ENCODE data around the gene BRINP3.

BRINP3 gene

DNA sequence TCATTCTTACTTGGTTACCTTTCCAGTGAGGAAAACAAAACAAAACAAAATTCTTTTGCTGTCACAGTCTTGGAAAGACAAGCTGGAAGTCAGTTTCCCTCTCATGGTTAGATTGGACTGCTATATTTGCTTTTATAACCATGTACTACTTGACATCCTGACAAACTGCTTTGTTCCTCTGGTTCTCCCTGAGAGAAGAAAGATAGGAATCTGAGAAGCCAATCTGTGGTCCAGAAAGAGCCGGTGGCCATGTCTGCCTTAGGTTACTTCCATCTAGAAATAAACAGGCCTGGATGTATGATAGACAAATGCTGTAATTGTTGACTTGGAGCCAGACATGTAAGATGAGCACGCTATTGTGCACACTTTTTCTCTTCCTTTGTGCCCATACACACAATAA is 330.0 kb downstream of the BRINP3 start:
- Histone ChIP-seq H3K4me3 (ENCODE audit: low read depth, low read length) (no peak overlapping the region), H3K9me3 (no peaks in the 10 kb centered on the region), H3K36me3 (no peaks in the 10 kb centered on the region), H3K27me3 (no peaks in the 10 kb centered on the region), H3K4me1 (no peaks in the 10 kb centered on the region)
- no peak for TF ChIP-seq CTCF (IDR thresholded peaks at IDR 0.05; ENCODE audit: low read depth, low read length)
- DNase-seq = peak; percentile 34

DNA sequence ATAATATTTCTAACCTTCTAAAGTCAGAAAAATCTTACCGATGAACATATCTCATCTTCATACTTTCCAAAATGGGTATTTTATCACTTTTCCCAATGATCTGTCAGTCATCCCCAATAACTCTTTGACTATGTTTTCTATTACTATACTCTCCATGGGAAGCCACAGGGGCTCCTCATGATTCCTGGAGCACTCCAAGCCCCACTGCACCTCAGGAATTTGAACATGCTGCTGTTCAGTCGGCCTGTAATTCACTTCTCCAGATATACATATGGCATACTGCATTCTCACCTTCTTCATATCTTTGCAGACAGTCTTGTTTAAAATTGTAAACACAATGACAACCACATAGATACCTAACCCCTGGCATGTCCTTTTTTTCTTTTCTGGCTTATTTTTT is 333.0 kb downstream of the BRINP3 start:
- no peaks in the 10 kb centered on the region for H3K27me3 ChIP-seq
- no peaks in the 10 kb centered on the region for H3K4me1 ChIP-seq
- no peak for TF ChIP-seq CTCF (IDR thresholded peaks at IDR 0.05; ENCODE audit: low read depth, low read length)
- H3K4me3 ChIP-seq (ENCODE audit: low read depth, low read length) = no peak overlapping the region
- H3K36me3 ChIP-seq = no peaks in the 10 kb centered on the region
- H3K9me3 ChIP-seq = no peaks in the 10 kb centered on the region
- no peak for DNase-seq

DNA sequence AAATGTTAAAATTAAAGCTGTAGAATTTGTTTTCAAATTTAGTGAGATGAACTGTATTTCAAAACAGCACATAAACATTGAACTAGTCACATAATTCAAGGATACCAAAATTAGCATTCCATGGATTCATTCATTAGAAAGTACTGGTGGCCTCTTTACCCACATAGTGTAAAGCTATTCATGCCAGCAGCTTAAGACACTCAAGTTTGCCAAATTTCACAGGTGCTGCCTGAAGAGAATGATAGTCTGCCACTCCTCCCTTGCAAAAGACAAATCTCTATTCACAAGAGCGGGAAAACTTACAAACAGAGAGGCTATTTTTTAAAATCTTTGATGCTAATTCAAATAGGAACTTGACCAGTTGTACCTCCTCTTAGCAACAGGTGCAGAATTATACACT is 337.0 kb downstream of the BRINP3 start:
- DNase-seq = no peak
- Histone ChIP-seq H3K27me3 (no peaks in the 10 kb centered on the region), H3K4me1 (no peaks in the 10 kb centered on the region), H3K4me3 (ENCODE audit: low read depth, low read length) (no peak overlapping the region), H3K9me3 (no peaks in the 10 kb centered on the region), H3K36me3 (no peaks in the 10 kb centered on the region)
- no peak for TF ChIP-seq CTCF (IDR thresholded peaks at IDR 0.05; ENCODE audit: low read depth, low read length)

GRCh38 chr1:190138702-190139101 is 339.0 kb downstream of the BRINP3 start:
- Histone ChIP-seq H3K36me3 (no peaks in the 10 kb centered on the region), H3K9me3 (no peaks in the 10 kb centered on the region), H3K4me3 (ENCODE audit: low read depth, low read length) (no peak overlapping the region), H3K27me3 (no peaks in the 10 kb centered on the region), H3K4me1 (no peaks in the 10 kb centered on the region)
- DNase-seq = no peak
- TF ChIP-seq CTCF (IDR thresholded peaks at IDR 0.05; ENCODE audit: low read depth, low read length) = no peak

DNA sequence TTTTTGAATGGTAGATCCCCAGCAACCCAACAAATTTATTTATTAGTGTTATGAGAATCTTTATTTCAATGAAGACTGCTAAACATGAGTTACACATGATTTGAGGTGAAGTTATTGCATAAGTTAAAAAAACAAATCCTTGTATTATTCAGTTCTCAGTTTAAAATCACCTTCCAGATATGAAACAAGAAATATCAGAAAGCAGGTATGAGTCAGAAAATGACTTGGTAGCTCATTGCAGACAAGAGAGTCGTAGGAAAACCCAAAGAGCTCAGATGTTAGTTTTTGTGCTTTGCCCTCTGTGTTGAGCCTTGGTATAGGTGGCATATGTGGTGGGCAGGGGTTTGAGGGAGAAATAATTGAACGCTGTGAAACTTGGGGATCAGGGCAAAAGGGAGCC is 339.4 kb downstream of the BRINP3 start:
- no peak for TF ChIP-seq CTCF (IDR thresholded peaks at IDR 0.05; ENCODE audit: low read depth, low read length)

GRCh38 chr1:190129366-190129765 is 348.3 kb downstream of the BRINP3 start:
- no peaks in the 10 kb centered on the region for H3K9me3 ChIP-seq
- no peaks in the 10 kb centered on the region; the same call in 1 of the 2 replicates for H3K4me1 ChIP-seq
- no peak for DNase-seq
- no peak for TF ChIP-seq CTCF (IDR thresholded peaks at IDR 0.05; ENCODE audit: low read depth, low read length)
- no peak overlapping the region for H3K4me3 ChIP-seq (ENCODE audit: low read depth, low read length)
- H3K27me3 ChIP-seq = no peaks in the 10 kb centered on the region
- no peaks in the 10 kb centered on the region for H3K36me3 ChIP-seq

More for the DNA sequence above, 339.4 kb downstream of the BRINP3 start:
- no peaks in the 10 kb centered on the region for H3K36me3 ChIP-seq
- H3K4me3 ChIP-seq (ENCODE audit: low read depth, low read length) = no peak overlapping the region
- DNase-seq = no peak
- H3K27me3 ChIP-seq = no peaks in the 10 kb centered on the region
- H3K4me1 ChIP-seq = no peaks in the 10 kb centered on the region
- no peaks in the 10 kb centered on the region for H3K9me3 ChIP-seq
